ENCODE results near the gene NEU4. TPM values are rescaled to one million over a fixed set of nuclear protein-coding genes. Genes with fewer than 3 reads are reported as not detected.
A peak's percentile ranks its signal among the peaks of the same experiment; 100 is the strongest.

The NEU4 gene
- total and polyA plus RNA-seq, 8 donors, result 0.17 to 0.55 (median 0.30) TPM; not detected in 1

DNA sequence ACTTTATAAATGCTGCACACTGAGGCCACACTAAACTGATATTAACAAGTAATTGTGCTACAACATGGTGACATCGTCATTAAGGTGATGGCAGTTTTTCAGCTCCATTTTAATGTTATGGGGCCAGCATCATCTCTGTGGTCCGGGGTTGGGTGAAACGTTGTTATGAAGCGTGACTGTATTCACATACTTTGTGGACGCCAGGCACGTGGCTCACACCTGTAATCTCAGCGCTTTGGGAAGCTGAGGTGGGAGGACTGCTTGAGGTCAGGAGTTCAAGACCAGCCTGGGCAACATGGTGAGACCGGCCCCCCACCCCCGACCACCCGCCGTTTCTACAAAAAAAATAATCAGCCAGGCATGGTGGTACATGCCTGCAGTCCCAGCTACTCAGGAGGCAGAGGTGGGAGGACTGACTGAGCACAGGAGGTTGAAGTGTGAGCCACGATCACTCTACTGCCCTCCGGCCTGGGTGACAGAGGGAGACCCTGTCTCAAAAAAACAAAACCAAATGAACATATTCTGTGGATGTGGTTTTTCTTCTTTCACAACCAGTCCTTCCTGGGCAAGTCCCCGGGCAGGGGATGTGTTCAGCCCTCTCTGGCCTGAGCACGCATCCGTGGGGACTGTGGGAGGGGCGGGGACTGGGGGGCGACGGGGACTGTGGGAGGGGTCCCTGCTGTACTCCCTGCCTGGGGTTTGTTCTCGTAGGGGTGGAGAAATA lies 45.3 kb upstream of the NEU4 start:
- H3K27ac ChIP-seq, result no peak overlapping the region
- ATAC-seq (no peak), DNase-seq (no peak)
- H3K4me1 ChIP-seq, result no peaks in the 10 kb centered on the region
- TF ChIP-seq, protein P1, sequence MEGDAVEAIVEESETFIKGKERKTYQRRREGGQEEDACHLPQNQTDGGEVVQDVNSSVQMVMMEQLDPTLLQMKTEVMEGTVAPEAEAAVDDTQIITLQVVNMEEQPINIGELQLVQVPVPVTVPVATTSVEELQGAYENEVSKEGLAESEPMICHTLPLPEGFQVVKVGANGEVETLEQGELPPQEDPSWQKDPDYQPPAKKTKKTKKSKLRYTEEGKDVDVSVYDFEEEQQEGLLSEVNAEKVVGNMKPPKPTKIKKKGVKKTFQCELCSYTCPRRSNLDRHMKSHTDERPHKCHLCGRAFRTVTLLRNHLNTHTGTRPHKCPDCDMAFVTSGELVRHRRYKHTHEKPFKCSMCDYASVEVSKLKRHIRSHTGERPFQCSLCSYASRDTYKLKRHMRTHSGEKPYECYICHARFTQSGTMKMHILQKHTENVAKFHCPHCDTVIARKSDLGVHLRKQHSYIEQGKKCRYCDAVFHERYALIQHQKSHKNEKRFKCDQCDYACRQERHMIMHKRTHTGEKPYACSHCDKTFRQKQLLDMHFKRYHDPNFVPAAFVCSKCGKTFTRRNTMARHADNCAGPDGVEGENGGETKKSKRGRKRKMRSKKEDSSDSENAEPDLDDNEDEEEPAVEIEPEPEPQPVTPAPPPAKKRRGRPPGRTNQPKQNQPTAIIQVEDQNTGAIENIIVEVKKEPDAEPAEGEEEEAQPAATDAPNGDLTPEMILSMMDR (IDR thresholded peaks at IDR 0.05), result no peak
- no peak overlapping the region for H3K4me3 ChIP-seq
- intact Hi-C loops (cut with DNase I), result no loop called here
- peaks cover 0 to 26% of the 10 kb centered on the region in 2 donors for H3K36me3 ChIP-seq
- H3K9me3 ChIP-seq, result no peaks in the 10 kb centered on the region
- no peaks in the 10 kb centered on the region for H3K27me3 ChIP-seq

DNA sequence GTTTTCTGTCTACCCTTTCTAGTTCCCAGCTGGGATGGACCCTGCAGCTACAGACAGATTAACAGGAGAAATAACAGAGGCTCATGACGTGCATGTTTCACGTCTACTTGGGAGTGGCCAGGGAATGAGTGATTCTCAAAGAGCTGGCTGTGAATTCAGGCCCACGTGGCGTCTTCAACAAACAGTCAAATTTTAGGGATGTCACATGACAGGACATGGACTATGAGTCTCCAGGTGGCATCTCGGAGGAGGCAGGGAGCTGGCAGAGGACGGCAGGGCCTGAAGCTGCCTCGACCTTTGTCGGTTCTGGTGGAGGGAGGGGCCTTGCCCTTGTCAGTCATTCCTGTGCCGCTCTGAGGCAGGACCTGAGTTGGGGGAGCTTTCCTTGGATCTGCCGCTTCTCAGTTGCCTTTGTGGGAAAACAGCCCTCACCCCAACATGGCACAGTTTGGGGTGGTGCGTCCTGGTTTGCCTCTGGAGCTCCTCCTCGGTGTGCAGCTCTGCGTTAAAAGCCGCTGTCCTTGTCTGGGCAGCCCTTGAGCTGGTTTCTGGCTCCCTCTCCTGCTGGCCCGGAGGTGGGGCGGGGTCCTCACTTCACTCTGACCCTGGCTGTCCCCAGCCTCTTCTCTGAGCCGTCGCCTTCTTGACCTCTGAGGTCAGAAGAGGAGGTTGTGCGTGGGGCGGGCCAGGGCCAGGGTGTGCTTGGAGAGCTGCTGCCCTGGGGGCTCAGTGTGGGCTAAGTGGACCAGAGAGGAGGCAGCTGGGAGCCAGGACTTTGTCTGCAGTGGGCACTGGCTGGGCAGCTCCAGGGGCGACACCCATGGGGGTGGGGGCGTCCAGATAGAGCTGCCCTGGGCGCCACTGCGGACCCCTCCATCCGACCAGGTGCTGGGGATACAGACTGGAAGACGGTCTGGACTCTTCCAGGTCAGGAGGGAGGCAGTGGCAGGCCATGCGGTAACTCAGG lies 44.4 kb upstream of the NEU4 start:
- H3K27me3 ChIP-seq, result no peaks in the 10 kb centered on the region
- no peaks in the 10 kb centered on the region for H3K4me1 ChIP-seq
- ATAC-seq (no peak), DNase-seq (no peak)
- H3K4me3 ChIP-seq, result no peak overlapping the region
- TF ChIP-seq, protein P1 (IDR thresholded peaks at IDR 0.05), result no peak
- H3K9me3 ChIP-seq, result no peaks in the 10 kb centered on the region
- peaks cover 0 to 17% of the 10 kb centered on the region in 2 donors for H3K36me3 ChIP-seq
- intact Hi-C loops (cut with DNase I), result no loop called here
- no peak overlapping the region for H3K27ac ChIP-seq

DNA sequence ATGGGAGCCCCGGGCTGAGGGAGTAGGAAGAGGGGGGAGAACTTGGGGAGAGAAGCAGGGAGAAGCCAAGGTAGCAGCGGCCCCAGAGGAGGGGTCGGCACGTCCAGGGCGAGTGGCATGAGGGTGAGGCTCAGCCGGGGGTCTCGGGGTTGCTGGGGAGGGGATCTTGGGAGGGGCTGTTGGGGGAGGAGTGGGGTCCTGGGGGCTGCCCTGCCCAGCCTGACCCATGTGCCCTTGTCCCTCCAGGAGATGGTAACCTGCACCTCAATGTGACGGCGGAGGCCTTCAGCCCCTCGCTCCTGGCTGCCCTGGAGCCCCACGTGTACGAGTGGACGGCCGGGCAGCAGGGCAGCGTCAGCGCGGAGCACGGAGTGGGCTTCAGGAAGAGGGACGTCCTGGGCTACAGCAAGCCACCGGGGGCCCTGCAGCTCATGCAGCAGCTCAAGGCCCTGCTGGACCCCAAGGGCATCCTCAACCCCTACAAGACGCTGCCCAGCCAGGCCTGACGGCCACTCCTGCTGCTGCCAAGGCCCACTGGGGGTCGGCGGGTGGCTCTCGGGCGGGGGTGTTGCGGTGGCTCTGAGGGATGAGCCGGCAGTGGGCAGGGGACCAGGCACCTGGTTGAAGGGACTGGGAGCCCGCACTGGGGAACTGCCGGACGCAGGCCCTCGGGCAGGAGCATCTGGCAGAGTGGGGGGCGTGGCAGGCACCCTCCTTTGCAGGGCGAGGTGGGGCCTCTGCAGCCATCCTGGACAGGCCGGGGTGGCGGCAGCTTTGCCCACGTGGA lies 41.3 kb upstream of the NEU4 start:
- ATAC-seq (no peak), DNase-seq (peak in 1 of 4 donors; percentile 76)
- peaks cover 0 to 16% of the 10 kb centered on the region in 2 donors for H3K27me3 ChIP-seq
- no peak overlapping the region for H3K27ac ChIP-seq
- H3K36me3 ChIP-seq, result peaks cover 0 to 8% of the 10 kb centered on the region in 2 donors
- TF ChIP-seq, protein P1 (IDR thresholded peaks at IDR 0.05), result no peak
- intact Hi-C loops (cut with DNase I), result no loop called here
- no peak overlapping the region for H3K4me3 ChIP-seq
- peaks cover 0 to 7% of the 10 kb centered on the region in 2 donors for H3K4me1 ChIP-seq
- no peaks in the 10 kb centered on the region for H3K9me3 ChIP-seq

DNA sequence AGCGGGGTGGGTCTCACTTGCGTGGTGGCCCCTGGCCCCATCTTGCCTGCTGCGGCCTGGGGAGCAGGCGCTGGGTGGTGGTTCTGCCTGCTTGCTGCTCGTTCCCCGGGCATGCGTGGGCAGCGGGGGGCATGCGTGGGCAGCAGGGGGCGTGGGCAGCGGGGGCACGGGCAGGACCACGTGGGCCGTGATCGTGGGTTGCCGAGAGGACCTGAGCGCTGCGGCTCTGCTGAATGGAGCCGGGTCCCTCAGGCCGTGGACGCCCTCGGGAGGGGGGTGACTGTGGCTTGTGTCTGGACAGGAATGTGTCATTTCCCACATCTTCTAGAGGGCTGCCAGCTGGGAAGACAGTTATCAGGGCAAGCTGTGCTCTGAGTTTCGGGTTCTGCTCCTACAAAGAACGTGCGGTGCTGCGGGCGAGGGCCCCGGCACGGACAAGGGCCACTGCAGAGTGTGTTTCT lies 40.7 kb upstream of the NEU4 start:
- Histone ChIP-seq H3K4me1 (peaks cover 0 to 7% of the 10 kb centered on the region in 2 donors), H3K4me3 (no peak overlapping the region)
- ATAC-seq, result no peak

More for the DNA sequence above, 40.7 kb upstream of the NEU4 start:
- Histone ChIP-seq H3K9me3 (no peaks in the 10 kb centered on the region), H3K27me3 (peaks cover 0 to 23% of the 10 kb centered on the region in 2 donors), H3K36me3 (peaks cover 0 to 8% of the 10 kb centered on the region in 2 donors), H3K27ac (no peak overlapping the region)
- TF ChIP-seq, protein P1 (IDR thresholded peaks at IDR 0.05), result no peak
- intact Hi-C loops (cut with DNase I), result no loop called here
- no peak for DNase-seq

Measured in left lung (tissue), 10 donors.